ENCODE results near the gene FCN2.

Gene FCN2

DNA sequence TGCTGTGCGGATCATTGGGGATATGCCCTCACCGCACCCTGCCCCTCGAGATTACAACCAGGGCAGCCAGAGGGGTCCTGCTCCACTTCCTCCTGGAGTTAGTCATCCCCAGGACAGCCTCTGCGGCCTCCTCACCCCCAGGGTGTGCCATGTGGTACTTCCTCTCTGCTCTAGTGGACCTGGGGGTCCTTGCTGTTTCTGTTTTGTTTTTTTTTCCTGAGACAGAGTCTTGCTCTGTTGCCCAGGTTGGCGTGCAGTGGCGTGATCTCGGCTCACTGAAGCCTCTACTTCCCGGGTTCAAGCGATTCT is 42.3 kb downstream of the FCN2 start:
- H3K27me3 ChIP-seq (ENCODE audit: insufficient read depth, low read length) = peaks cover 41% of the 10 kb centered on the region
- H3K27ac ChIP-seq (ENCODE audit: low read depth, low read length) = no peak overlapping the region
- H2AFZ ChIP-seq (ENCODE audit: low read length, unreplicated experiment) = no peak overlapping the region
- H3K36me3 ChIP-seq (ENCODE audit: insufficient read depth, low read length) = no peaks in the 10 kb centered on the region
- H3K4me3 ChIP-seq (ENCODE audit: low read depth, low read length) = no peak overlapping the region
- H3K79me2 ChIP-seq (ENCODE audit: control insufficient read depth, insufficient read depth, low read length, unreplicated experiment) = no peaks in the 10 kb centered on the region
- no peaks in the 10 kb centered on the region for H3K4me1 ChIP-seq (ENCODE audit: control insufficient read depth, insufficient read depth, low read length, unreplicated experiment)

GRCh38 chr9:134923466-134923865 is 42.9 kb downstream of the FCN2 start:
- Histone ChIP-seq H3K36me3 (ENCODE audit: insufficient read depth, low read length) (no peaks in the 10 kb centered on the region), H3K27me3 (ENCODE audit: insufficient read depth, low read length) (peaks cover 37% of the 10 kb centered on the region), H3K27ac (ENCODE audit: low read depth, low read length) (no peak overlapping the region), H3K4me3 (ENCODE audit: low read depth, low read length) (no peak overlapping the region), H2AFZ (ENCODE audit: low read length, unreplicated experiment) (no peak overlapping the region), H3K79me2 (ENCODE audit: control insufficient read depth, insufficient read depth, low read length, unreplicated experiment) (no peaks in the 10 kb centered on the region), H3K4me1 (ENCODE audit: control insufficient read depth, insufficient read depth, low read length, unreplicated experiment) (no peaks in the 10 kb centered on the region)

- Histone ChIP-seq H3K27me3 (ENCODE audit: insufficient read depth, low read length) (peaks cover 36% of the 10 kb centered on the region), H3K36me3 (ENCODE audit: insufficient read depth, low read length) (no peaks in the 10 kb centered on the region), H2AFZ (ENCODE audit: low read length, unreplicated experiment) (no peak overlapping the region), H3K27ac (ENCODE audit: low read depth, low read length) (no peak overlapping the region), H3K79me2 (ENCODE audit: control insufficient read depth, insufficient read depth, low read length, unreplicated experiment) (no peaks in the 10 kb centered on the region), H3K4me3 (ENCODE audit: low read depth, low read length) (no peak overlapping the region), H3K4me1 (ENCODE audit: control insufficient read depth, insufficient read depth, low read length, unreplicated experiment) (no peaks in the 10 kb centered on the region)
These were observed 44.5 kb downstream of the FCN2 start for GRCh38 chr9:134925011-134925511.

DNA sequence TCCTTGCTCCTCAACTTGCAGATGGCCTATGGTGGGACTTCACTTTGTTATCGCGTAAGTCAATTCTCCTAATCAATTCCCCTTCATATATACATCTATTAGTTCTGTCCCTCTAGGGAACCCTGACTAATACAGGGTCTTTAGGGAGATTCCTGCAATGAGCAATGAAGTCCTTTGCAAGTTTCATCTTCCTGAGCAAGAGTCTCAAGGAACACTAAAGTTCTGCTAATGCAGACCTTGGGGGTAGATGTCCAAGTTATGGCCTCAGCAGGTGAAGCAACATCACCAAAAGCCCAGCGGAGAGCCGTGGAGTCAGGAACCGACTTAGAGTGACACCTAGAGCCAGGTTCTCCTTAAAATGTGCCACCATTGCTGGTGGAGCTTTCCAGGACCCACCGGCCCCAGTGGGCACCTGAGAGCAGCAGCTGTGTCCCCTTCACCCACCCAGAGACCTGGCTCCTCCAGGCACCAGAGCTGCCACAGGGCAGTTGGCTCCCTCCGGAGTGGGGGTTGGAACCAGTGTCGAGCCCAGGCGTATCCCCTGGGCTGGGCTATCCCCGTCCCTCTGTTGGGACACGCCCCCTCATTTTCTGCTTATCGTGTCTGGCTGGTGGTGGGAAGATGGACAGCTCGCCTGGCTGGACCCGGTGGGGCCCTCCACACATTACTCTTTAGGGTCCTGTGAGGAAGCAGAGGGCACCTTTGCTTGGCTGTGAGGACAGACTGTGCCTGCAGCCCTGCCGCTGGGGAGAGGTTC is 48.0 kb downstream of the FCN2 start:
- Histone ChIP-seq H3K4me3 (ENCODE audit: low read depth, low read length) (no peak overlapping the region), H3K4me1 (ENCODE audit: control insufficient read depth, insufficient read depth, low read length, unreplicated experiment) (no peaks in the 10 kb centered on the region), H3K79me2 (ENCODE audit: control insufficient read depth, insufficient read depth, low read length, unreplicated experiment) (no peaks in the 10 kb centered on the region)

DNA sequence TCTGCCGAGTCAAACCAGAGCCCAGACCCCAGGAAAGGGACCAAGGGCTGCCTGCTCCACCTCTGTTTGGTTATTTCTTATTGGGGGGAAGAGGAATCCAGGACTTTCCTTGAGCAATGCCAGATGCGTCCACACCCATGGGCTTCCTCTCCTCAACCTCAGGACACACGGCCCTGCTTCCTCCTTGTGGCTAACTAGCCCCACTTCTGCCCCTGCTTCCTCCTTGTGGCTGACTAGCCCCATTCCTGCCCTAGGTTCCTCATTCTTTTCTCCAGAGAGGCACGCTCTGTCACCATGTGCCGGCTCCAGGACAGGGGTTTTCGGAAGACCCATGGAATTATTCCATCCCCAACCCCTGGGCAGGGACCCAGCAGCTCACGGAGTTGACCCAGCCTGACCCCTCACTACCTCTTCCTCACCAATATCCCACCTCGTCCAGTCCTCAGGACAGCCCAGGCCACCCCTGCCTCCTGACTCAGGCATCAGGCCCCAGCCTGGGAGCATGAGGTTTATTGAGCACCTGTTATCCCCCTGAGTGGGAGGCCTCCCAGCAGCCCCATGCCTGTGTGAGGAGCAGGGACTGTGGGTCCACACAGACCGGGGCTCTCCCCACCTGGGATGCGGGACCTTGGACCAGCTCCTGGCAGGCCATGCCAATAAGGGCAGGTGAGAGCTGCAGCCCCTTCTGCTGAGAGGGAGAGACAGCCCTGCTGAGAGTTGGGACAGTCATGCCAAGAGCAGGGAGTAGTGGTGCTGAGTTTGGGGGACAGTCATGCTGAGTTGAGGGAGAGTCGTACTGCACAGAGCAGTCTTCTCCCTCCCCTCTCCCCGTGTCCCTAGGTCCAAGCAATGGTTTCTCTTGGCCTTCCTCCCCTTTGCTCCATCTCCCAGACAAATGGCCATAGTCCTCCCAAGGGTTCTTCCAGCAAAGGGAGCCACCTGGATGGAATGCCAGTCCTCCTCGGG is 48.9 kb downstream of the FCN2 start:
- no peaks in the 10 kb centered on the region for H3K4me1 ChIP-seq (ENCODE audit: control insufficient read depth, insufficient read depth, low read length, unreplicated experiment)

More for the DNA sequence above, 48.0 kb downstream of the FCN2 start:
- no peak overlapping the region for H2AFZ ChIP-seq (ENCODE audit: low read length, unreplicated experiment)
- H3K27me3 ChIP-seq (ENCODE audit: insufficient read depth, low read length) = peaks cover 50% of the 10 kb centered on the region
- no peak overlapping the region for H3K27ac ChIP-seq (ENCODE audit: low read depth, low read length)
- H3K36me3 ChIP-seq (ENCODE audit: insufficient read depth, low read length) = no peaks in the 10 kb centered on the region

DNA sequence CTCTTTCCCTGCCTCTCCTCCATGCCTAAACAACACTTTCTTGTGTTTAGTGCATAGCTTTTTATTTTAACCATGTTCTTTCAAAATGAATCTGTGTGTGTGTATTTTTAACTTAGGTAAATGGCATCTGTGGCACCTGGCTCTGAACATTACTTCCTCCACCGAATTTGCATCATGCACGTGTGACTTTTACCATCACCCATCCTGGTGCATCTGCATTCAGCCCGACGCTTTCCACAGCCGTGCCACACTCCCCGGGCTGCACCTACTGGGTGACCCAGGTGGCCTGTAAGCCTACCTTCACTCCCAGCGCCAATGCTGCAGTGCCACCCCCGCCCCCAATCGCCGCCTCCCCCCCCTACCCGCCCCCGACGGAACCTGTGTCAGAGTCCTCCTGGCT is 49.8 kb downstream of the FCN2 start:
- Histone ChIP-seq H3K4me1 (ENCODE audit: control insufficient read depth, insufficient read depth, low read length, unreplicated experiment) (no peaks in the 10 kb centered on the region), H3K36me3 (ENCODE audit: insufficient read depth, low read length) (no peaks in the 10 kb centered on the region), H3K27me3 (ENCODE audit: insufficient read depth, low read length) (peaks cover 61% of the 10 kb centered on the region), H3K79me2 (ENCODE audit: control insufficient read depth, insufficient read depth, low read length, unreplicated experiment) (no peaks in the 10 kb centered on the region), H3K4me3 (ENCODE audit: low read depth, low read length) (no peak overlapping the region), H3K27ac (ENCODE audit: low read depth, low read length) (no peak overlapping the region), H2AFZ (ENCODE audit: low read length, unreplicated experiment) (no peak overlapping the region)

More for the DNA sequence above, 48.9 kb downstream of the FCN2 start:
- Histone ChIP-seq H3K36me3 (ENCODE audit: insufficient read depth, low read length) (no peaks in the 10 kb centered on the region), H3K27ac (ENCODE audit: low read depth, low read length) (no peak overlapping the region), H3K27me3 (ENCODE audit: insufficient read depth, low read length) (peaks cover 51% of the 10 kb centered on the region), H3K79me2 (ENCODE audit: control insufficient read depth, insufficient read depth, low read length, unreplicated experiment) (no peaks in the 10 kb centered on the region), H2AFZ (ENCODE audit: low read length, unreplicated experiment) (no peak overlapping the region), H3K4me3 (ENCODE audit: low read depth, low read length) (no peak overlapping the region)

DNA sequence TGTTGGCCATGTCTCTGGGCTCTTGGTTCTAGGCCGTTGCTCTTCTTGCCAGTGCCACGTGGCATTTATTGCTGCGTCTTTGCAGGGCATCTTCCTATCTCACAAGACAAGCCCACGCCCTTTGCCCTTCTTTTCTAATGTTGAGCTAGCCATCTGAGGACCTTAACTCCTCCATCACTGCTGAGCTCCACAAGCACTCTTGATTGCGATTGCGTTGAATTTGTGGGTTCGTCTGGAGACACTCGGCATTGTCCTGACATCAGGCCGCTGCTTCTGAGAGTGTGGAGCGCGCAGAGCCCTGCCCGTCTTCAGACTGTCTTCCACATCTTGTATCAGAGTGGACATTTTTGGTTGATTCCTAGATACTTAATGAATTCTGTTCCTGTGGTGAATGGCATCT is 51.6 kb downstream of the FCN2 start:
- Histone ChIP-seq H3K79me2 (ENCODE audit: control insufficient read depth, insufficient read depth, low read length, unreplicated experiment) (no peaks in the 10 kb centered on the region), H3K4me1 (ENCODE audit: control insufficient read depth, insufficient read depth, low read length, unreplicated experiment) (no peaks in the 10 kb centered on the region), H3K27ac (ENCODE audit: low read depth, low read length) (no peak overlapping the region), H2AFZ (ENCODE audit: low read length, unreplicated experiment) (no peak overlapping the region), H3K36me3 (ENCODE audit: insufficient read depth, low read length) (no peaks in the 10 kb centered on the region), H3K27me3 (ENCODE audit: insufficient read depth, low read length) (peaks cover 78% of the 10 kb centered on the region), H3K4me3 (ENCODE audit: low read depth, low read length) (no peak overlapping the region)

DNA sequence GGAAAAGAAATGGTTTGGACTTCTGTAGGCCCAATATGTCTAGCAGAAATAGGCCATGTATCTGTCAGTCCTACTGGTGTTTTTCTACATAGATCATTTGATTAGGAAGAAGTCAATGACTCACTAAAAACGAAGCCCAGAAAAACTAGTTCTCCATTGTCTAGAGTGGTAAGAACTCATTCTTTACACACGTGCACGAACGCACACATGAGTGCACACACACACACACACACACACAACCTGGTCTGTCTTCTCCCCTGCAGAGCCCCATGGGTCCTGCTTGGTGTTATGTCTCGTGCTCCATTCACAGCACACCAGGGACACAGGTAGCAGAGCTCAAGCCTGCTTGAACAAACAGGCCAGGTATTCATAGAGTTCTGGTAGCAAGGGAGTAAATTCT is 52.0 kb downstream of the FCN2 start:
- H3K4me1 ChIP-seq (ENCODE audit: control insufficient read depth, insufficient read depth, low read length, unreplicated experiment) = no peaks in the 10 kb centered on the region
- no peak overlapping the region for H2AFZ ChIP-seq (ENCODE audit: low read length, unreplicated experiment)
- H3K36me3 ChIP-seq (ENCODE audit: insufficient read depth, low read length) = no peaks in the 10 kb centered on the region
- H3K4me3 ChIP-seq (ENCODE audit: low read depth, low read length) = no peak overlapping the region
- peaks cover 83% of the 10 kb centered on the region for H3K27me3 ChIP-seq (ENCODE audit: insufficient read depth, low read length)
- H3K27ac ChIP-seq (ENCODE audit: low read depth, low read length) = no peak overlapping the region
- no peaks in the 10 kb centered on the region for H3K79me2 ChIP-seq (ENCODE audit: control insufficient read depth, insufficient read depth, low read length, unreplicated experiment)

GRCh38 chr9:134933076-134933659 is 52.6 kb downstream of the FCN2 start:
- Histone ChIP-seq H3K36me3 (ENCODE audit: insufficient read depth, low read length) (no peaks in the 10 kb centered on the region), H3K4me1 (ENCODE audit: control insufficient read depth, insufficient read depth, low read length, unreplicated experiment) (no peaks in the 10 kb centered on the region), H3K27me3 (ENCODE audit: insufficient read depth, low read length) (peaks cover 88% of the 10 kb centered on the region), H3K79me2 (ENCODE audit: control insufficient read depth, insufficient read depth, low read length, unreplicated experiment) (no peaks in the 10 kb centered on the region), H3K27ac (ENCODE audit: low read depth, low read length) (no peak overlapping the region), H3K4me3 (ENCODE audit: low read depth, low read length) (no peak overlapping the region), H2AFZ (ENCODE audit: low read length, unreplicated experiment) (no peak overlapping the region)

DNA sequence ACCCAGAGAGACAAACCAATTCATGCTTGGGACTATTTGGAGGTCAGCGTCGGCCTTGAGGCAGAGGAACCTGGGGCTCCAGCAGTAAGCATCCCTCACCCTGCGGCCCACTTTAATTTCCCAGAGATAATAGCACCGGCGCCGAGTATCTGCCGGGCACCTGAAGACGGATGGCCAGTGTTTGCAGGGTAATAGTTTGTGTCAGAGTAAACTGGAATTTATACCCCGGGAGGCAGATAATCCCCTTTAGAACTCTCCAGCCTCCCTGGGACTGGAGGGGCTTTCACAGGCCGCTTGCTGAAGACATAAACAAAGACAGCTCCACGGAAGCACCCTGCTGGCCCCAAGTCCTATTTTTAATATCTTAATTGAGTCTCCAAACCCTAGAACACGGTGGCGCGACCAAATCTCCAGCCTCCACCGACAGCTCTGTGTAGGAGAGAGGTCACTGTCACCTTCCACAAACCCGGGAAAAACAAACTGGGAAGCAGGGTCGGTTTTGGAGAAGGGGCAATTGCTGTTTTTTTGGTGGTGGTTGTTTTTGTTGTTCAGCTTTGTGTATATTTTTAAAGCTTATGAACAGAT is 54.5 kb downstream of the FCN2 start:
- Histone ChIP-seq H3K4me1 (ENCODE audit: control insufficient read depth, insufficient read depth, low read length, unreplicated experiment) (no peaks in the 10 kb centered on the region), H3K36me3 (ENCODE audit: insufficient read depth, low read length) (no peaks in the 10 kb centered on the region), H3K4me3 (ENCODE audit: low read depth, low read length) (no peak overlapping the region), H2AFZ (ENCODE audit: low read length, unreplicated experiment) (no peak overlapping the region), H3K79me2 (ENCODE audit: control insufficient read depth, insufficient read depth, low read length, unreplicated experiment) (no peaks in the 10 kb centered on the region), H3K27me3 (ENCODE audit: insufficient read depth, low read length) (peaks cover 86% of the 10 kb centered on the region), H3K27ac (ENCODE audit: low read depth, low read length) (no peak overlapping the region)

All from ACC112 (cell line).